Mononuclear cell (primary cell): ENCODE measurements around the gene TJP1. TPM values are rescaled to one million over a fixed set of nuclear protein-coding genes. Genes with fewer than 3 reads are reported as not detected.
"Not testable (repeated sequence)": the region's sequence is repeated elsewhere in the genome, so short reads cannot be mapped to it uniquely, and the experiment has no call there.

Experiments used
- H3K27me3 ChIP-seq: 2 replicates; pipeline ENCODE4 v1.6.0; 2011; ENCODE audit warnings: low read length, control low read depth; ENCODE audit not compliant: insufficient read depth
- H3K4me1 ChIP-seq: 2 replicates; pipeline ENCODE4 v1.5.1; 2011; ENCODE audit warnings: mild to moderate bottlenecking, low read length, control low read depth; ENCODE audit not compliant: insufficient read depth
- H3K4me3 ChIP-seq: 2 replicates; pipeline ENCODE4 v1.5.1; 2011; ENCODE audit warnings: mild to moderate bottlenecking, low read length, moderate library complexity
- H3K9me3 ChIP-seq: 2 replicates; pipeline ENCODE4 v1.5.1; 2011; ENCODE audit warnings: low read depth, mild to moderate bottlenecking, control low read depth, low read length
- total RNA-seq: library from RNA; depleted of rRNA; stranded (reverse); fragments of >200 nt; gene quantifications from one replicate; pipeline ENCODE4 v1.2.3, GENCODE V29; 2012

TJP1 gene
- total RNA-seq, 1 donor: 0.10 TPM

DNA sequence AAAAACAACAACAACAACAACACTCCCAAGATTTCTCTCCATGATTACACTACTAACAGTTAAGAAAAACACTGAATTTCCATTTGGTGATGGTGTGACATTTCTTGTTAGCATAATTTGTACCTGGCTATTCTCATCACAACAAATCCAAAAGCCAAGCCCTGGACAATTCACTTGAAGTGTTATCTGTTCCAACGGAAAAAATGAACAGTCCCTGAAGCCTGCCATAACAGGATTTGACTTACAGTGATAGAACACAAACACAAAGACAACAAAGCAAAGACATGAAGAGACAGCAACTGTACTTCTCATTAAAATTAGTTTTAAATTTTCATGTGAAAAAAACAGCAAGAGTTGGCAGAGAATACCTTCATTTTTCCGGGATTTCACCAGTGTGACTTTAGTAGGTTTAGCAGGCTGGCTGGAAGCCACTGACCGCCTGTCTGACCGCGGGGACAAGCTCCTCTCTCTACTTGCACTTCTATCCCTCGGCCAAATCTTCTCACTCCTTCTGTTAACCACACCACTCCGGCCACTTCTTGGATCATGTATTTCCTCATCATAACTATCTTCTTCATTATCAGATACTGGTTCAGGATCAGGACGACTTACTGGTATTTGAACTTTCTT, 56.3 kb downstream of the TJP1 start:
- Histone ChIP-seq H3K27me3 (no peaks in the 10 kb centered on the region), H3K4me1 (no peaks in the 10 kb centered on the region), H3K9me3 (no peaks in the 10 kb centered on the region), H3K4me3 (no peak overlapping the region)

GRCh38 chr15:29765234-29765841, 56.9 kb downstream of the TJP1 start:
- Histone ChIP-seq H3K4me3 (no peak overlapping the region), H3K4me1 (no peaks in the 10 kb centered on the region), H3K27me3 (no peaks in the 10 kb centered on the region), H3K9me3 (no peaks in the 10 kb centered on the region)

DNA sequence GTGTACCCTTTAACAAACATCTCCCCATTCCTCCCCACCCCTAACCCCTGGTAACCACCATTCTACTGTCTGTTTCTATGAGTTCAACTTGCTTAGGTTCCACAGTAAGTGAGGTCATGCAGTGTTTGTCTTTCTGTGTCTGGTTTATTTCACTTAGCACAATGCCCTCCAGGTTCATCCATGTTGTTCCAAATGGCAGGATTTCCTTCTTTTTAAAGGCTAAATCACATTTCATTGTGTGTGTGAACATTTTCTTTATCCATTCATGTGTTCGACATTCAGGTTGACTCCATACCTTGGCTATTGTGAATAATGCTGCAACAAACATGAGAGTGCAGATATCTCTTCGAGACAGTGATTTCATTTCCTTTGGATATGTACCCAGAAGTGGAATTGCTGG, 62.7 kb downstream of the TJP1 start:
- Histone ChIP-seq H3K9me3 (no peaks in the 10 kb centered on the region), H3K4me3 (no peak overlapping the region), H3K27me3 (no peaks in the 10 kb centered on the region), H3K4me1 (no peaks in the 10 kb centered on the region)

DNA sequence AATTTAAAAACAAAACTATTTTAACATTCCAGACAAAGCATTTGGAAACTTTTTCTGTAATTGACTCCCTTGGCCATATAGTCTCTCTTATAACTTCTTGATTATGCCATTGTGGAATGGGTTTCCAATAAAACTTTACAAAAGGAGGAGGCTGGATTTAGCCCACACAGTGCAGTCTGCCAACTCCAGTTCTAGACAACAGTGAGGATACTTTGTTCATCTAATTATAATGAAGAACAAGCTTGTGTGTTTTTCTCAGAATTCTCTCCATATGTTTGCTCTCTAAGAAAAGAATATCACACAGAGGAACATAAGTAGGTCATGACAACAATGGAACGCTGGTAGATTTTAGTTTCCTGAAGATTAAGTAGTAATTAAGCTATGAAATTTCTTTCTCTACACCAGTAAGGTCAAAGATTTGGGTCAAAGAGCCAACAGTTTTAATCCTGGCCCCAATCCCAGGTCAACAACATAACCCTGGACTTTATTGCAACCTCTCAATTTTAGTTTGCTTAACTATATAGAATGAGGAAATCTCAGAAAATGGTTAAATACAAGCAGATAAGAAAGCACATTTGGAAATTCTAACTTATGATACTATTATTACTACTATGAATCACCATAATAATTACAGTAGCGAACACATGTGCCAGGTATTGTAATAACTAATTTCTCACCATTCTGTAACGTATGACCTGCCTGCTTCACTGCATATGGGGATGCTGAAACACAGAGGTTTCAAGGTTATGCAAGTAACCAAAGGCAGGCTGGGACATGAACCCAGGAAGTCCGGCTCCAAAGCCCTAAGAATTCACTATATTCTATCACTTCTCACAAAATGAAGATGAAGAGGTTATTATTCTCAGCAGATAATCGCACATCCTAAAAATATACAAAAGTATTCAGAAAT, 65.7 kb downstream of the TJP1 start:
- H3K27me3 ChIP-seq: no peaks in the 10 kb centered on the region
- H3K4me1 ChIP-seq: no peaks in the 10 kb centered on the region
- no peak overlapping the region for H3K4me3 ChIP-seq
- H3K9me3 ChIP-seq: no peaks in the 10 kb centered on the region

GRCh38 chr15:29754009-29754408, 68.3 kb downstream of the TJP1 start:
- not testable (repeated sequence) for H3K4me1 ChIP-seq, H3K9me3 ChIP-seq, H3K4me3 ChIP-seq, H3K27me3 ChIP-seq

DNA sequence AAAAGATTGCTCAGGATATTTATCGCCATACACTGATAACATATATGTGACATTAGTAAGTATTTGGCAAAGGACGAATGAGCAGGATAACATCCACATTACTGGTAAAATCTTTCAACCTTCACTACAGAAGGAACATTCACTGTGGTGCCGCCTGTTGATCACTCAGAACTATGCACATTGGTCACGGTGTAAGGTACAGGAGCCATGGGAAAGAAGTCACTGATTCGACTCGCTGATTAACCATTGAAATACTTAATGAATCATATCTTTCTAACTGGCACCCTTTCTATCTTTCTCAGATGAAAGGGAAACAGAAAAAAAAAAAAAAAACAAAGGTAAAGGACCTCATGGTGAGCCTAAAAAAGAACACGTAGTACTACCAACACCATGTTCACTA, 68.8 kb downstream of the TJP1 start:
- H3K27me3 ChIP-seq: no peaks in the 10 kb centered on the region
- no peak overlapping the region for H3K4me3 ChIP-seq
- H3K9me3 ChIP-seq: no peaks in the 10 kb centered on the region
- no peaks in the 10 kb centered on the region for H3K4me1 ChIP-seq

DNA sequence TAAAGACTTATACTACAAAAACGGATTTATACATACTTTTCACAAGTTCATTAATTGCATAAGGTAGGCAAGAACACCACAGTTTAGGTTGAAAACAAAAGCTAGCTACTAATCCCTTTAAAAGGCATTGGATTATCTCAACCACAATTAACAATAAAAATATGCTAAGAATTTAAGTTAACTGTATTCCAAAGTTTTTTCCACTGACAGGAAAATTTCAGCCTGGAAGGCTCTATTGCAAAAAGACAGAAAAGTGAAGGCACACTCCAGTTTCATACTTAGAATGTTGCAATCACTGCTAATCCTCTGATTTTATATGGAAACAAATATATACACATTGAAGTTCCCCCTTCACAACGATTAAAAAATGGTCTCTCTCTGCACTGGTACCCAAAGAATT, 71.5 kb downstream of the TJP1 start:
- Histone ChIP-seq H3K9me3 (no peaks in the 10 kb centered on the region), H3K4me3 (no peak overlapping the region), H3K4me1 (no peaks in the 10 kb centered on the region), H3K27me3 (no peaks in the 10 kb centered on the region)

- no peaks in the 10 kb centered on the region for H3K27me3 ChIP-seq
- no peak overlapping the region for H3K4me3 ChIP-seq
- no peaks in the 10 kb centered on the region for H3K4me1 ChIP-seq
- no peaks in the 10 kb centered on the region for H3K9me3 ChIP-seq
Measured at GRCh38 chr15:29749365-29750086, 72.7 kb downstream of the TJP1 start.

GRCh38 chr15:29747837-29748417, 74.3 kb downstream of the TJP1 start:
- H3K27me3 ChIP-seq: peaks cover 3% of the 10 kb centered on the region
- H3K9me3 ChIP-seq: no peaks in the 10 kb centered on the region
- H3K4me1 ChIP-seq: no peaks in the 10 kb centered on the region
- no peak overlapping the region for H3K4me3 ChIP-seq

- Histone ChIP-seq H3K4me3 (no peak overlapping the region), H3K27me3 (peaks cover 3% of the 10 kb centered on the region), H3K9me3 (no peaks in the 10 kb centered on the region), H3K4me1 (no peaks in the 10 kb centered on the region)
Measured at GRCh38 chr15:29743475-29743874, 78.8 kb downstream of the TJP1 start.

DNA sequence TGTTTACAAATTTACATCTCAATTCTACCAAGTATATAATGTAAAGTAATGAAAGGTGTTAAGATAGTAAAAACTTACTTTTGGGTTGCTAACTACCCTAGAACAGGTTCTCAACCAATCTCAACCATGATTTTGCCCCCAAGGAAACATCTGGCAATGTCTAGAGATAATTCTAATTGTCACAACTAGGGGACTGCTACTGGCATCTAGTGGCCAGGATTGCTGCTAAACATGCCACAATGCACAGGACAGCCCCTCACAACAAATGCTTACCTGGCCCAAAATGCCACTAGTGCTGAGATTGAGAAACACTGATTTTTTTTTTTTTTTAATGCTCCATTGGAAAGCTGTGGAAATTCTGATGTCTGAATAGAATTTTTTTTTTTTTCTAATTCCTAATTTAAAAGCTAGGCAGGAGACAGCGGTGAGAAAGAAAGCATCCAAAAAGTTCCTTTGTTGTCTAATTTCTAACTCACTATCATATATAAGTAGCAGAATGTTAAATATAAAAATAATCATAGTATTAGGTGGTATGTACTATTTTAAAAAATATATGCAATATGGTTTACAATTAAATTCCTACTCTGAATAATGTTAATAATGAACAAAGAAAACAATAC, 81.5 kb downstream of the TJP1 start:
- Histone ChIP-seq H3K4me3 (no peak overlapping the region), H3K9me3 (no peaks in the 10 kb centered on the region), H3K4me1 (no peaks in the 10 kb centered on the region), H3K27me3 (peaks cover 3% of the 10 kb centered on the region)

DNA sequence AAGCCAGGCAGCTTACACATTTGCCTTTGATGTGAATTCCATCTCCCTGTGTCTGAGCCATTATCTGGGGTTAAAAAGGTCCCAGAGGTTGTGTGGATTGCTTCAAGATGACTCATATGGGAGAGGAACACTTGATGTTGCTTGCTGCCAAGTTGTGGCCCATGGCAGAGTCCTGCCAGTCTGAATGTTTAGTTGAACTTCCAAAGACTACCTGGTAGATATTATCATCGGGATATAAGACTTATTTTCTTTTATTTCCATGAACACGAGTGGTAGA, 85.6 kb downstream of the TJP1 start:
- Histone ChIP-seq H3K4me1 (no peaks in the 10 kb centered on the region), H3K4me3 (no peak overlapping the region), H3K27me3 (no peaks in the 10 kb centered on the region), H3K9me3 (no peaks in the 10 kb centered on the region)

DNA sequence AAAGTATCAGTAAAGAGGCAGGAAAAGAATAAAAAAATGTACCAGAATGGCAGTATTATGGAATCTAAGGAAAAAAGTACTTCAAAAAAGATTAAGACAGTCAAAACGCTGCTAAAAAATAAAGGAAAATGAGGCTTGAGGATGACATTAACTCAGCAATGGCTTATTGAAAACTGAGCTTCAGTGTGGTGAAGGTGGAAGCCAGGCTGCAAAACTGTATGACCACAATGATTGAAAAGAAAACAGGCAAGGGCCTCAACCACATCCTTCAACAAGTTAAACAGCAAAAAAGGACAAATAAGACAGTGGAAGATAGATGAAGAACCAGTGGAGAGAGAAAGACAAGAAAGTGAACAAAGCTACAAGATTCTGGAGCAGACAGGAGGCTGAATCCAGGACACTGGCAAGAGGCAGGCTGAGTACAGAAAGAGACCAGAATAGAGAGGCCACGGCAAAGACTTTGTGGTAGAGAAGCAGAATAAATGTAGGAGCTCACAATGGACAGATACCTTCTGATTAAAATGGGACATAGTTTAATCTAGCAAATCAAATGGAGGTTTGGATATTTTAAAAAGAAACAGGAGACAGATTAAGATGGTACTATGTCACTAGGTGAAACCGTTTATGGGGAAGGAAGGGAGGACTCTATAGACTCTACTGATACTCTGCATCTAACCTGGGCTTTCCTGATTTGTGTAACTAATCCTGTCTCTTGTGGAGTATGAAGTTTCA, 86.1 kb downstream of the TJP1 start:
- H3K4me3 ChIP-seq: no peak overlapping the region
- no peaks in the 10 kb centered on the region for H3K4me1 ChIP-seq
- H3K9me3 ChIP-seq: no peaks in the 10 kb centered on the region
- H3K27me3 ChIP-seq: no peaks in the 10 kb centered on the region

DNA sequence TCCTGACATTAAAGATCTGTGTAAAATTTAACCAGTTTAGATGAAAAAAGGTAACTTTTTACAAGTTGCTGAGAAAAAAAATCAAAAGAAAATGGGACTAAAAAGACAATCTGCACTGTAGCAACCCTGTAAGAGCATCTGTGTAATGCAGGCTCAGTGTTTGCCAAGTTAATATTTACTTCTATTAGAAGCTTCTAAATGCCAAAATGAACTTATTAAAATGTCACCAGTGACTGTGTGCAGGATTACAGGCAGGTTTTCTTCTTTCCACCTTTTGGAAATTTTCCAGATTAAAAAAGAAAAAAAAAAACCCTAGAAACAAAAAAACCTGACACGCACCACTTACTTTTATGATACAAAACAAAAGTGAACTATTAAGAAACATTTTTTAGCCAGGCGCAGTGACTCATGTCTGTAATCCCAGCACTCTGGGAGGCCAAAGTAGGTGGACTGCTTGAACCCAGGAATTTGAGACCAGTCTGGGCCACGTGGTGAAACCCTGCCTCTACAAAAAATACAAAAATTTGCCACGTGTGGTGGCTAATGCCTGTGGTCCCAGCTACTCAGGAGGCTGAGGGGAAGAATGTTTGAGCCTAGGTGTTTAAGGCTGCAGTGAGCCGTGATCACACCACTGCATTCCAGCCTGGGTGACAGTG, 87.2 kb downstream of the TJP1 start:
- H3K4me3 ChIP-seq: no peak overlapping the region

More for the DNA sequence above, 87.2 kb downstream of the TJP1 start:
- no peaks in the 10 kb centered on the region for H3K4me1 ChIP-seq
- no peaks in the 10 kb centered on the region for H3K9me3 ChIP-seq
- no peaks in the 10 kb centered on the region for H3K27me3 ChIP-seq
